Measurements from ENCODE around the gene MLEC. TPM values are rescaled to one million over a fixed set of nuclear protein-coding genes. Genes with fewer than 3 reads are reported as not detected.

MLEC gene
- total and polyA plus RNA-seq, 2 of the 13 experiments (the other 11 are each of a cell fraction or from before 2014, with no cell fraction given) = 49.8 to 156 TPM

DNA sequence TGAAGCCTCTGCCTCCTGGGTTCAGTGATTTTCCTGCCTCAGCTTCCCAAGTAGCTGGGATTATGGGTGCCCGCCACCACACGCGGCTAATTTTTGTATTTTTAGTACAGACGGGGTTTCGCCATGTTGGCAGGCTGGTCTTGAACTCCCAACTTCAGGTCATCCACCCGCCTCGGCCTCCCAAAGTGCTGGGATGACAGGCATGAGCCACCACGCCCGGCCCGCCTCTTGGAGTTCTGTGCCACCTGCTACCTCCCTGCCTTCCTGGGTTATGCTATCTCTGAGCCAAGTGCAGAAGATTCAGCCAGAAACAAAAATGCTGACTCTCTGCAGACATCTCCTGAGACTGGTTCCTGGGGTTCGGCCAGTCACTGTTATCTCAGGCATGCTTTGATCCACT is 33.3 kb upstream of the MLEC start (continued):
- TF ChIP-seq, protein P1, sequence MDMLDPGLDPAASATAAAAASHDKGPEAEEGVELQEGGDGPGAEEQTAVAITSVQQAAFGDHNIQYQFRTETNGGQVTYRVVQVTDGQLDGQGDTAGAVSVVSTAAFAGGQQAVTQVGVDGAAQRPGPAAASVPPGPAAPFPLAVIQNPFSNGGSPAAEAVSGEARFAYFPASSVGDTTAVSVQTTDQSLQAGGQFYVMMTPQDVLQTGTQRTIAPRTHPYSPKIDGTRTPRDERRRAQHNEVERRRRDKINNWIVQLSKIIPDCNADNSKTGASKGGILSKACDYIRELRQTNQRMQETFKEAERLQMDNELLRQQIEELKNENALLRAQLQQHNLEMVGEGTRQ (IDR thresholded peaks at IDR 0.05; ENCODE audit: low read depth, low read length) = no peak
- TF ChIP-seq, protein P1 (CRISPR knock-in tag; IDR thresholded peaks at IDR 0.05; ENCODE audit: borderline replicate concordance) = no peak
- TF ChIP-seq ARHGAP35 (CRISPR knock-in tag; IDR thresholded peaks at IDR 0.05; ENCODE audit: borderline replicate concordance) (no peak), ZNF317 (CRISPR knock-in tag; IDR thresholded peaks at IDR 0.05) (no peak), ZNF33B (CRISPR knock-in tag; IDR thresholded peaks at IDR 0.05) (no peak), SMAD9 (CRISPR knock-in tag; IDR thresholded peaks at IDR 0.05) (no peak)
- TF ChIP-seq, protein P2, sequence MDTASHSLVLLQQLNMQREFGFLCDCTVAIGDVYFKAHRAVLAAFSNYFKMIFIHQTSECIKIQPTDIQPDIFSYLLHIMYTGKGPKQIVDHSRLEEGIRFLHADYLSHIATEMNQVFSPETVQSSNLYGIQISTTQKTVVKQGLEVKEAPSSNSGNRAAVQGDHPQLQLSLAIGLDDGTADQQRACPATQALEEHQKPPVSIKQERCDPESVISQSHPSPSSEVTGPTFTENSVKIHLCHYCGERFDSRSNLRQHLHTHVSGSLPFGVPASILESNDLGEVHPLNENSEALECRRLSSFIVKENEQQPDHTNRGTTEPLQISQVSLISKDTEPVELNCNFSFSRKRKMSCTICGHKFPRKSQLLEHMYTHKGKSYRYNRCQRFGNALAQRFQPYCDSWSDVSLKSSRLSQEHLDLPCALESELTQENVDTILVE (CRISPR knock-in tag; IDR thresholded peaks at IDR 0.05) = no peak

DNA sequence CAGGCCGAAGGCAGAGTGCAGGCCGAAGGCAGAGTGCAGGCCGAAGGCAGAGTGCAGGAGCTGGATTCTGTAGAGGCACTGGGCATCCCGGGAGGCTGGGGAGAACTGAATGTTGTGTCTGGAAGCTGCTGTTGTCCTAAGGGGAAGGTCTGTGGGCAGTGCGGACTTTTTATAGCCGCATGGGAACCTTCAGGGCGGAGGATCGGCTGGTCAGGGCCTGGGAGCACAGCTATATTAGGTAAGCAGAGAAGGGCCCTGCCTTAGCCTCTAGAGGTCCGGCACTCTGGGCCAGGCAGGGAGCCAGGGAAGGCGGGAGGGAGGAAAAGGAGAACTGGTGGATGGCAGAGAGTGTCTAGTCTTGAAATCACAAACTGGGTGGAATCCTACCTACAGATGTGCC is 32.3 kb upstream of the MLEC start:
- WGBS (ENCODE audit: low lambda C conversion rate) = 26% methylated on average over 10 of the region's 10 CpGs
- intact Hi-C loops (cut with micrococcal nuclease; ENCODE audit: unreplicated experiment) (no loop called here), in situ Hi-C loops (cut with HindIII; ENCODE audit: extremely low pct_ligation_motif_present, low pct_unique_long_range_greater_than_20kb) (loop anchor here (5.0 kb wide), 1 partner anchor 72 kb away; the partner anchor contains the start of gene POP5)
- no peak overlapping the region for H3K27ac ChIP-seq (ENCODE audit: extremely low read length, insufficient read depth, low read length)
- H3K4me3 ChIP-seq (replicated peaks in 1 of 3; ENCODE audit: insufficient read depth in 1 of 3, low read depth in 2 of 3, low read length in 3 of 3) = no peak overlapping the region
- BruUV-seq (replicated peaks) = no TSS peak
- peaks cover 18% of the 10 kb centered on the region for H3K4me1 ChIP-seq (ENCODE audit: insufficient read depth, low read length)
- peak overlapping the region; percentile 20; the same call in 1 of the 2 replicates for H3K4me2 ChIP-seq (ENCODE audit: low read depth, low read length)
- FAIRE-seq = no peak
- ChIA-PET CTCF (ENCODE audit: low intra/inter-chr PET ratio, low total read pairs) (no interaction called here), POLR2A (interaction anchor here (0.8 kb wide), 1 partner anchor 12 kb away, joined by 4 read pairs; no protein-coding TSS in a partner anchor)
- no peaks in the 10 kb centered on the region for H4K20me1 ChIP-seq (ENCODE audit: insufficient read depth, low read length)
- H3K27me3 ChIP-seq (ENCODE audit: control insufficient read depth in 1 of 2, insufficient read depth in 2 of 2, low read length in 2 of 2) = peaks cover 5 to 74% of the 10 kb centered on the region in 2 experiments; a peak in 4 of 5 replicates
- ATAC-seq = peak; percentile 30
- DNase-seq (ENCODE audit: low spot score) = no peak
- no peaks in the 10 kb centered on the region for H3K36me3 ChIP-seq (replicated peaks in 1 of 2; ENCODE audit: control insufficient read depth in 1 of 2, insufficient read depth in 2 of 2, low read length in 2 of 2)
- no peak overlapping the region for H3K9ac ChIP-seq (ENCODE audit: insufficient read depth, low read depth, low read length)
- no peaks in the 10 kb centered on the region for H3K9me3 ChIP-seq (ENCODE audit: low read length)
- no peaks in the 10 kb centered on the region for H3K79me2 ChIP-seq (ENCODE audit: insufficient read depth, low read length)
- H2AFZ ChIP-seq (ENCODE audit: low read length) = no peak overlapping the region
- TF ChIP-seq CCDC6 (CRISPR knock-in tag; IDR thresholded peaks at IDR 0.05) (no peak), KAT7 (CRISPR knock-in tag; IDR thresholded peaks at IDR 0.05; ENCODE audit: borderline replicate concordance) (no peak), BHLHE40 (IDR thresholded peaks at IDR 0.05; ENCODE audit: low read length) (no peak), ZNF605 (CRISPR knock-in tag; IDR thresholded peaks at IDR 0.05) (no peak), KAT8 (CRISPR knock-in tag; IDR thresholded peaks at IDR 0.05) (no peak), GABPA (IDR thresholded peaks at IDR 0.05; ENCODE audit: low read depth, low read length) (no peak), GABPA (CRISPR knock-in tag; IDR thresholded peaks at IDR 0.05; ENCODE audit: low read depth) (no peak), ZNF556 (CRISPR knock-in tag; IDR thresholded peaks at IDR 0.05; ENCODE audit: borderline replicate concordance) (no peak), MTA3 (CRISPR knock-in tag; IDR thresholded peaks at IDR 0.05) (no peak)
- TF ChIP-seq, protein P3, sequence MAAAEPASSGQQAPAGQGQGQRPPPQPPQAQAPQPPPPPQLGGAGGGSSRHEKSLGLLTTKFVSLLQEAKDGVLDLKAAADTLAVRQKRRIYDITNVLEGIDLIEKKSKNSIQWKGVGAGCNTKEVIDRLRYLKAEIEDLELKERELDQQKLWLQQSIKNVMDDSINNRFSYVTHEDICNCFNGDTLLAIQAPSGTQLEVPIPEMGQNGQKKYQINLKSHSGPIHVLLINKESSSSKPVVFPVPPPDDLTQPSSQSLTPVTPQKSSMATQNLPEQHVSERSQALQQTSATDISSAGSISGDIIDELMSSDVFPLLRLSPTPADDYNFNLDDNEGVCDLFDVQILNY (CRISPR knock-in tag; conservative IDR thresholded peaks at IDR 0.05) = no peak
